ENCODE results near the gene FER. TPM values are rescaled to one million over a fixed set of nuclear protein-coding genes. Genes with fewer than 3 reads are reported as not detected.
"Not testable (repeated sequence)": the region's sequence is repeated elsewhere in the genome, so short reads cannot be mapped to it uniquely, and the experiment has no call there.

The FER gene
- total RNA-seq, 1 donor from 2014 or later = 13.4 TPM

- H3K36me3 ChIP-seq = peaks cover 2% of the 10 kb centered on the region
- H3K27me3 ChIP-seq (ENCODE audit: low read depth) = no peaks in the 10 kb centered on the region
- H3K9me3 ChIP-seq (replicated peaks) = no peaks in the 10 kb centered on the region
- no peak overlapping the region for H3K4me3 ChIP-seq
- H3K4me1 ChIP-seq = peaks cover 12% of the 10 kb centered on the region
- intact Hi-C loops (cut with micrococcal nuclease) = no loop called here
- DNase-seq = no peak
- TF ChIP-seq CTCF (IDR thresholded peaks at IDR 0.05; ENCODE audit: borderline replicate concordance) = no peak
- H3K27ac ChIP-seq (replicated peaks) = no peak overlapping the region
These were observed 45.5 kb downstream of the FER start for GRCh38 chr5:108793207-108793606.

- H3K27me3 ChIP-seq (ENCODE audit: low read depth); DNase-seq; H3K9me3 ChIP-seq (replicated peaks); intact Hi-C loops (cut with micrococcal nuclease); H3K36me3 ChIP-seq; H3K27ac ChIP-seq (replicated peaks); H3K4me1 ChIP-seq; H3K4me3 ChIP-seq: not testable (repeated sequence)
These were observed 46.7 kb downstream of the FER start for GRCh38 chr5:108794349-108794748.

- intact Hi-C loops (cut with micrococcal nuclease) = no loop called here
- Histone ChIP-seq H3K4me3 (no peak overlapping the region), H3K27ac (replicated peaks) (no peak overlapping the region), H3K4me1 (no peaks in the 10 kb centered on the region), H3K9me3 (replicated peaks) (no peaks in the 10 kb centered on the region), H3K36me3 (peaks cover 21% of the 10 kb centered on the region), H3K27me3 (ENCODE audit: low read depth) (no peaks in the 10 kb centered on the region)
- no peak for DNase-seq
- TF ChIP-seq CTCF (IDR thresholded peaks at IDR 0.05; ENCODE audit: borderline replicate concordance) = no peak
These were observed 49.7 kb downstream of the FER start for GRCh38 chr5:108797396-108797795.

- Histone ChIP-seq H3K36me3 (peaks cover 23% of the 10 kb centered on the region), H3K4me1 (no peaks in the 10 kb centered on the region), H3K27me3 (ENCODE audit: low read depth) (no peaks in the 10 kb centered on the region), H3K4me3 (no peak overlapping the region), H3K27ac (replicated peaks) (no peak overlapping the region), H3K9me3 (replicated peaks) (peaks cover 3% of the 10 kb centered on the region)
- TF ChIP-seq CTCF (IDR thresholded peaks at IDR 0.05; ENCODE audit: borderline replicate concordance) = no peak
- intact Hi-C loops (cut with micrococcal nuclease) = no loop called here
- DNase-seq = no peak
These were observed 50.3 kb downstream of the FER start for GRCh38 chr5:108797986-108798385.

GRCh38 chr5:108798513-108799265, 51.0 kb downstream of the FER start:
- H3K4me1 ChIP-seq = no peaks in the 10 kb centered on the region
- H3K4me3 ChIP-seq = no peak overlapping the region
- H3K9me3 ChIP-seq (replicated peaks) = peaks cover 11% of the 10 kb centered on the region
- no peak overlapping the region for H3K27ac ChIP-seq (replicated peaks)
- intact Hi-C loops (cut with micrococcal nuclease) = no loop called here
- H3K27me3 ChIP-seq (ENCODE audit: low read depth) = no peaks in the 10 kb centered on the region
- peaks cover 23% of the 10 kb centered on the region for H3K36me3 ChIP-seq
- no peak for DNase-seq
- no peak for TF ChIP-seq CTCF (IDR thresholded peaks at IDR 0.05; ENCODE audit: borderline replicate concordance)

- Histone ChIP-seq H3K27me3 (ENCODE audit: low read depth) (no peaks in the 10 kb centered on the region), H3K36me3 (peaks cover 23% of the 10 kb centered on the region), H3K9me3 (replicated peaks) (peaks cover 37% of the 10 kb centered on the region), H3K27ac (replicated peaks) (no peak overlapping the region), H3K4me3 (no peak overlapping the region), H3K4me1 (no peaks in the 10 kb centered on the region)
- intact Hi-C loops (cut with micrococcal nuclease) = no loop called here
- no peak for TF ChIP-seq CTCF (IDR thresholded peaks at IDR 0.05; ENCODE audit: borderline replicate concordance)
- DNase-seq = no peak
These were observed 53.6 kb downstream of the FER start for GRCh38 chr5:108801301-108801700.

All from left ventricle myocardium inferior (tissue), 1 donor.